Measurements from ENCODE around the gene PIEZO2.
A peak's percentile ranks its signal among the peaks of the same experiment; 100 is the strongest.
"Not testable (repeated sequence)": the region's sequence is repeated elsewhere in the genome, so short reads cannot be mapped to it uniquely, and the experiment has no call there.

PIEZO2 gene

DNA sequence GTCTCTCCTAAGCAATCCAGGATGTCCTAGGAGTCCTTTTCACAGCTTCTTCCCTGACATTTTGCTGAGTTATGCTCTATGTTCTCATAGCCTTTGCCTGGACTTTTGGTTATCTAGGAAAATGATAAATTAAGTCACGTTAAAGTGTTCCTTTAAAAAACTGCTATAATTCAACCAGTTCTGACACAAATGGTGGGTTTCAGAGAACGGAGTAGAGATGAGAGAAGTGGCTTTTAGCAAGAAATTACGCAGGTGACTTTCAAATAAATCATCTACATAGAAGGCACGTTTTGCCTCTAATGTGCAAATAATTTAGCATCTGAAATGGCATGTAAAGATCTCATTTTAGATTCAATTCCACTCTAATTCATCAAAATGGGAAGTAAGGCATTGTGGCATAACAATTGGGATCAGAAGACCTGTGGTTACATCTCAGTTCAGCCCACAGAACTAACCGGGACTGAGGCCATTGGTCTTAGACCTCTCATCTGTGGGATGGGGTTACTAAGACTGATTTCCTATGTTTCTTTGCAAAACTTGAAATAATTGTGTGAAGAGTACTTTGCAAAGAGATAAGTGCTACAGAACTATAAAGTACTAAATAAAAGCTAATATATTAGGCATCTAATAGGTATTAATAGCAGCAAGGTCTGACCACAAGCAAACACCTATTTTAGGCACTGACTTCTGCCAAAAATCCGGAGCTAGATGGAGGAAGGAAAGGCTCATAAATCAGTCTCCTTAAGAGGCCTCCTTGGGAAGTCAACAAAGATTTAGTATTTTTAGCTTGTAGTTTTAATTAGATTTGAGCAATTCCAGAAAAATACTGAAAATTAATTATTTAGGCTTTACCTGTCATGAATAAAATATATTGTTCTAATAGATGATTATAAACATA lies 211.4 kb downstream of the PIEZO2 start:
- Histone ChIP-seq H3K36me3 (no peaks in the 10 kb centered on the region), H3K4me2 (no peak overlapping the region), H3K27me3 (no peaks in the 10 kb centered on the region), H3K9me3 (peaks cover 24% of the 10 kb centered on the region), H4K20me1 (no peaks in the 10 kb centered on the region), H3K4me3 (no peak overlapping the region), H3K9ac (no peak overlapping the region), H3K27ac (no peak overlapping the region), H3K4me1 (peaks cover 7% of the 10 kb centered on the region; the same call in 1 of the 2 replicates)
- no peak for TF ChIP-seq Cebpa-rat (IDR thresholded peaks at IDR 0.05)

DNA sequence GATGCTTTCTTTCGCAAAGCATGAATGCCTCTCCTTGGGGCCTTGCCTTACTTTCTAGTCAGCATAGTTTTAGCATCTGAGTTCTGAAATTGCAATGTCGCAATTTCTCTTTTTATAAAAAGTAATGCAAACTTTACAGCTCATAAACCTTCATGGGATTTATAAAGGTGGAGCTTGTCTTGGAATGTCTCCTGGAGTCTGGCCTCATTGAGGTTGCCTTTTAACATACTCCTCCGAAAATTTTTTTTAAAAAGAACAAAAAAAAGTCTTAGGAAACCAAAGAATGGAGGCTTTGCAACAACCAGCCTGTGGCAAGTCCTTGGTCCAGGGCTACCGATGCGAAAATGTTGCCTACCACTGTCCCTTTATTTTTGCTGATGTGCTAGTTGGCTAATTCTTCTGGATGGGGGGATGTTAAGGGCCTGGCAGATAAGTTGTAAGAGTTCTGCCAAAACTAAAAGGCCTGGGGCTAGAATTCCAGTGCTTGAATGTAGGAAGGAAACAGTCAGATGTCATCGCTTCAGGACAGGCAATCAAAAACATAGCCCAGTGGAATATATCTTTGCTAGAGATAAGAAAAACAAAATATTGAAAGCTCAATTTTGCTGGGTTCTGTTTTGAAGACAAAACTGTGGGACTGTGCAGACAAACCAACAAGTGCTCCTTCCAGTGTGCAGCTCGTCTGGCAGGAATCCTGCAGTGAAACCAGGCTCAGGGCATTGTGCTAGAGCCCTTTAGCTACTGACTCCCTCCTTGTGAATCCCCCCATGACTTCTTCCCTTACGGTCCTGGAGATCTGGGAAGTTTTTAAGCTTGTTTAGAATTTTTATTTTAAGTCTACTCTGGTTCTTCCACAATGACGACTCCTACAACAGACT lies 213.0 kb downstream of the PIEZO2 start:
- no peak overlapping the region for H3K4me2 ChIP-seq
- H4K20me1 ChIP-seq: no peaks in the 10 kb centered on the region
- H3K27ac ChIP-seq: no peak overlapping the region
- no peaks in the 10 kb centered on the region for H3K36me3 ChIP-seq
- TF ChIP-seq Cebpa-rat (IDR thresholded peaks at IDR 0.05): no peak
- peaks cover 11% of the 10 kb centered on the region for H3K9me3 ChIP-seq
- H3K9ac ChIP-seq: no peak overlapping the region
- H3K4me1 ChIP-seq: peaks cover 7% of the 10 kb centered on the region; the same call in 1 of the 2 replicates
- no peak overlapping the region for H3K4me3 ChIP-seq
- H3K27me3 ChIP-seq: no peaks in the 10 kb centered on the region

DNA sequence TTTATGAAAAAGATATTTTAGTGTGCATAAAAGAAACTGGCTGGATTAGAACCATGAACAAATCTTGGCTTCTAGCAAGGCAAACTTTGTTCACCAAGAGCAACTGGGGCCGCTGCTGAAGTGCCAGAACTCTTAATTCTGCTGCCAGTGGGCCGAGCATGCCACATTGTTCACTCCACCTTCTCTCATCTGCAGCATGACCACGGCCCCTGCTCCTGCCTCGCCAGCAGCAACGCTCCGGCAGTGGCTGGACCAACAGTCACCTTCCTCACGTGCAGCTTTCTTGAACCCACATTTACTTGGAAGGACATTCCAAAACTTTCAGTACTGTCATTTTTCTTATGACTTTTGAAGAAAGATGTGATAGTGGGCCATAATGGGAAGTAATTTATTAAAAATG lies 213.8 kb downstream of the PIEZO2 start:
- Histone ChIP-seq H3K9ac (no peak overlapping the region), H3K4me1 (peaks cover 7% of the 10 kb centered on the region; the same call in 1 of the 2 replicates), H3K4me2 (no peak overlapping the region), H3K36me3 (no peaks in the 10 kb centered on the region), H4K20me1 (no peaks in the 10 kb centered on the region), H3K9me3 (peaks cover 11% of the 10 kb centered on the region), H3K27me3 (no peaks in the 10 kb centered on the region), H3K27ac (no peak overlapping the region), H3K4me3 (no peak overlapping the region)
- TF ChIP-seq Cebpa-rat (IDR thresholded peaks at IDR 0.05): no peak

DNA sequence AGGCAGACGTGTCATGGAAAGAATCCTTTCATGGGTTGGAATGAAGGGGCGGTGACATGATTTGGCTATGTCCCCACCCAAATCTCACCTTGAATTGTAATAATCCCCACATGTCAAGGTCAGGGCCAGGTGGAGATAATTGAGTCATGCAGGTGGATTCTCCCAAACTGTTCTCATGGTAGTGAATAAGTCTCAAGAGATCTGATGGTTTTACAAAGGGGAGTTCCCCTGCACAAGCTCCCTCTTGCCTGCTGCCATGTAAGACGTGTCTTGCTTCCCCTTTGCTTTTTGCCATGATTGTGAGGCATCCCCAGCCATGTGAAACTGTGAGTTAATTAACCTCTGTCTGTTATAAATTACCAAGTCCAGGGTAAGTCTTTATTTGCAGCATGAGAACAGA lies 215.7 kb downstream of the PIEZO2 start:
- H3K36me3 ChIP-seq, H3K27me3 ChIP-seq, H3K4me3 ChIP-seq, H3K4me1 ChIP-seq, H3K4me2 ChIP-seq, H3K27ac ChIP-seq, H4K20me1 ChIP-seq, H3K9ac ChIP-seq: not testable (repeated sequence)
- H3K9me3 ChIP-seq: peaks cover 11% of the 10 kb centered on the region

DNA sequence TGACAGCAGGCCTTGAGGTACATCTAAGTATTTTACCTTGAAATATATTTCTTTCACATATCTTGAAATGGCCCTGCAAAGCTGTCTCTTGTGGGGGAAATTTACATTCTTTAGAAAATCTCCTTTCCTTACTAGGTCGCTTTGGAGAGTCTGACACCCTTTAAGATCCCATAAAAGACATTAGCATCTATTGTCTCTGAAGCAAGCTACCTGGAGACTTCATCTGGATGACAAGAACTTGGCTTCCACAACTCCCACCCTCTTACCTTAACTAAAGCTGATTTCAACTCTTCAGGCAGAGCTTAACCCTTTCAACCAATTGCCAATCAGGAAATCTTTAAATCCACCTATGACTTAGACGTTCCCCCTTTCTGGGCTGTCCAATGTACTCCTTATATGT lies 219.3 kb downstream of the PIEZO2 start:
- Histone ChIP-seq H3K27ac (no peak overlapping the region), H3K4me2 (no peak overlapping the region), H3K36me3 (no peaks in the 10 kb centered on the region), H3K4me1 (peaks cover 23% of the 10 kb centered on the region), H3K4me3 (no peak overlapping the region), H4K20me1 (no peaks in the 10 kb centered on the region), H3K27me3 (no peaks in the 10 kb centered on the region), H3K9me3 (peaks cover 11% of the 10 kb centered on the region), H3K9ac (no peak overlapping the region)
- TF ChIP-seq Cebpa-rat (IDR thresholded peaks at IDR 0.05): no peak

DNA sequence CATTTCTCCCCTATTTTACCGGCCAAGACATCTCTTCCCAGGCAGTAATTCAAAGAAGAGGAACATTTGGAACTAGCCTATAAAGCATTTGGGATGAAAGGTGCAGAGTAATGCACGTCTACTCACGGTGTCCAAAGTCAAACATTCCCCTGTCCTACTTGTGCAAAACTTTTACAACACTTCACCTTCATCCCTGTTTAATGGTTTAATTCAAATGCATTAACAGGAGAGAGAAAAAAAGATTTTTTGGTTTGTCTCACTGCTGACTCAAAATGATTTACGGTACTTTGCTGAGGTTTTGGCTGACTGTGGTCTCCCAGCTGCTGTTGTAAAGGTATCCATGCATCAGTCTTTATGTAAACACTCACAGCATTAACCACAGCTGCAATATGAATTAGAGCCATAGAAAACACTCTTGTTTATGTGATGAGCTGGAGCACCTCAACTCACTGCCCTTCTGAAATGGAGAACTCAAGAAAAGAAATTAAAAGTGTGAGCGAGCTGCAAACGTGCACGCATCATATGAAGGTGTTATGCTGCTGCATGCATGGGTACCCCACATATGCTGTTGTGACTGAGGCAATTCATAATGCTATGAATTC lies 220.5 kb downstream of the PIEZO2 start:
- H3K9me3 ChIP-seq: peaks cover 5% of the 10 kb centered on the region
- no peak for TF ChIP-seq Cebpa-rat (IDR thresholded peaks at IDR 0.05)
- H3K4me1 ChIP-seq: peaks cover 23% of the 10 kb centered on the region
- no peaks in the 10 kb centered on the region for H3K36me3 ChIP-seq
- no peaks in the 10 kb centered on the region for H3K27me3 ChIP-seq
- no peak overlapping the region for H3K4me2 ChIP-seq
- no peak overlapping the region for H3K27ac ChIP-seq
- no peak overlapping the region for H3K4me3 ChIP-seq
- no peak overlapping the region for H3K9ac ChIP-seq
- no peaks in the 10 kb centered on the region for H4K20me1 ChIP-seq

DNA sequence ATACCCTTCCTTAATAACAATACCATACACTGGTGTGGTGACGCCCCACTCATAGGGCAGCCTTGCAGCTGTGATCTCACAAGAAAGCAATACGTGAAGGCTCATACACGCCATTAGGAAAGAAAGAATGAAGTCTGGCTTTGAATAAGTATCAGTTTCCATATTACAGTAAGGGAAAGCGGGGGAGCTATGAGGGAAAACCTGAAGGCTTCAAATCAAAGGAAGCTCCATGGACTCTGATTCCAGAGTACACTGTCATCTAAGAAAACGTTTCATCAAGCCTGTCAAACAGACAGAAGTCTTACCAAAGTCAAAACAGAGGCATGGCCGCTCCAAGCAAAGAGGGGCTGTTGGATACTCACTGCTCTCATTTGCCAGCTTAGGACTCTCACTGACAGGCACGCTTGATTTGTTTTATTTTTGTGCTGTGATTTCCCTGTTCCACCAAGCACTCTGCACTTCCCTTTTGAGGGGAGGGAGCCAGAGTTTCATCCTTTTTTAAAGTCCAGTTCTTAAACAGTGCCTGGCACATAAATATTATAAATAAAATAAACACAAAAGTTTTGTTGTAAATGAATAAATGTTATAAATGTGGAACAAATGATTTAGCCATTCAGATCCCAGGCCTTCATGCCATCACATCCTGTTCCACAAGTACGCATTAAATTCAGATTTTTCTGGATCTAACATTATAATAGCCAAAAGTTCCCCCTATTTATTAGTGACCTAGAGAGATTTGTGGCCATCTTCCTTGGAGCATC lies 221.2 kb downstream of the PIEZO2 start:
- Histone ChIP-seq H3K9me3 (no peaks in the 10 kb centered on the region), H3K4me2 (0 out of 2 replicates have a peak overlapping the region, but pooled peaks have one; percentile 12), H3K4me3 (no peak overlapping the region), H3K4me1 (peaks cover 23% of the 10 kb centered on the region), H3K36me3 (no peaks in the 10 kb centered on the region), H3K27me3 (no peaks in the 10 kb centered on the region), H4K20me1 (no peaks in the 10 kb centered on the region), H3K9ac (no peak overlapping the region), H3K27ac (no peak overlapping the region)
- no peak for TF ChIP-seq Cebpa-rat (IDR thresholded peaks at IDR 0.05)

DNA sequence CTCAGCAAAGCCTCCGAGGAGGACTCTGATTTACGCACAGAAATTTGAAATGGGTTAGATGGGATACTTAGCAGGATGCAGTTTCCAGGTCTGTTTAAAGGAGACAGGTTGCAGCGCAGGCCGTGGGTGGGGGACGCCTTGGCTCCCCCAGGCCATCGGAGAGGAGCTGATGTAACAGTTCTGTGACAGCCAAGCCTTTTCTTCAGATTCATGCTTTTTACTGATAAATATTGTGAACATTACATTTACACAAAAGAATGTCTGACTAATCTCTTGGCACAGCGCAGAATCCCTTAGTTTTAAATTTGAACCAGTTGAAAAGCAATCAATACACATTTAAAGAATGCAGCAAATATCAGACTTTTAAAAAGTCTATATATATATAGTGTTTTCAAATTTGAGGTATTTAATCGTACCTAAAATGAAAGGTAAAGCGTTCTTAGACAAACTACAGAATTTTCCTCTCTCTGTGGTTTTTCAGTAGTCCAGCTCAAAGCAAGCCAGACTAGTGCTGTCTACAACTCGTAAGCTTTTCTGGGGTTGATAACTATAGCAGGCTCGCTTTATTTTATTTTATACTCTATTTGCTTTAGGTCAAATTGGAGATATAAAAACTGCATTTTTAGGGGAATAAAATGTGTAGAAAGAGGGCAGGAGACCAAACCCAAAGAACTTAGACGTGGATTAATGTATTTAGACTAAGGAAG lies 221.9 kb downstream of the PIEZO2 start:
- no peak overlapping the region for H3K9ac ChIP-seq
- peak overlapping the region; percentile 1; the same call in 1 of the 2 replicates for H3K27ac ChIP-seq
- peak overlapping the region; percentile 45 for H3K4me2 ChIP-seq
- H3K27me3 ChIP-seq: no peaks in the 10 kb centered on the region
- no peaks in the 10 kb centered on the region for H3K9me3 ChIP-seq
- peaks cover 23% of the 10 kb centered on the region for H3K4me1 ChIP-seq
- no peaks in the 10 kb centered on the region for H3K36me3 ChIP-seq
- no peak for TF ChIP-seq Cebpa-rat (IDR thresholded peaks at IDR 0.05)
- no peaks in the 10 kb centered on the region for H4K20me1 ChIP-seq
- no peak overlapping the region for H3K4me3 ChIP-seq
